GM15510 (cell line): ENCODE results near the gene MARCHF4.
A peak's percentile ranks its signal among the peaks of the same experiment; 100 is the strongest.

Source experiments
- POLR2A ChIP-seq: IDR thresholded peaks from 3 replicates; pipeline ENCODE4 v1.6.1; 2011; ENCODE audit warnings: borderline replicate concordance; ENCODE audit not compliant: insufficient read length; ENCODE audit errors: extremely low read depth

Gene MARCHF4

GRCh38 chr2:216371721-216372702 is at the start of gene MARCHF4:
Gene MARCHF4, minus strand, starts transcription at chr2:216372483. Its CDS starts 2,223 bp downstream, at chr2:216370260.
- TF ChIP-seq POLR2A, result no peak

- no peak for TF ChIP-seq POLR2A
These were observed 48.3 kb upstream of the MARCHF4 start for GRCh38 chr2:216420367-216421101.

GRCh38 chr2:216418981-216419380 is 46.7 kb upstream of the MARCHF4 start:
- TF ChIP-seq POLR2A, result no peak

GRCh38 chr2:216416571-216417307 is 44.5 kb upstream of the MARCHF4 start:
- no peak for TF ChIP-seq POLR2A

GRCh38 chr2:216415541-216415940 is 43.3 kb upstream of the MARCHF4 start:
- TF ChIP-seq POLR2A, result no peak

GRCh38 chr2:216414772-216415319 is 42.6 kb upstream of the MARCHF4 start:
- TF ChIP-seq POLR2A, result no peak

- TF ChIP-seq POLR2A, result no peak
These were observed 41.6 kb upstream of the MARCHF4 start for GRCh38 chr2:216413882-216414281.

GRCh38 chr2:216412022-216412999 is 40.0 kb upstream of the MARCHF4 start, which contains the start of gene SMARCAL1:
Gene SMARCAL1, plus strand, starts transcription at chr2:216412484. Its CDS starts 2,221 bp downstream, at chr2:216414705.
- peak; percentile 67 for TF ChIP-seq POLR2A

GRCh38 chr2:216410550-216410949 is 38.3 kb upstream of the MARCHF4 start:
- TF ChIP-seq POLR2A, result no peak

GRCh38 chr2:216408426-216409290 is 36.4 kb upstream of the MARCHF4 start:
- TF ChIP-seq POLR2A, result no peak

- TF ChIP-seq POLR2A, result no peak
These were observed 34.5 kb upstream of the MARCHF4 start for GRCh38 chr2:216406826-216407225.

- TF ChIP-seq POLR2A, result no peak
These were observed 33.3 kb upstream of the MARCHF4 start for GRCh38 chr2:216405588-216405987.
